Smooth muscle cell of the umbilical artery (primary cell): ENCODE results near the gene GXYLT1. TPM values are rescaled to one million over a fixed set of nuclear protein-coding genes. Genes with fewer than 3 reads are reported as not detected.

Source experiments
- total RNA-seq: library from RNA; depleted of rRNA; stranded (reverse); fragments of >200 nt; gene quantifications from 2 replicates; pipeline ENCODE4 v1.2.3, GENCODE V29; 2014

Gene GXYLT1, protein sequence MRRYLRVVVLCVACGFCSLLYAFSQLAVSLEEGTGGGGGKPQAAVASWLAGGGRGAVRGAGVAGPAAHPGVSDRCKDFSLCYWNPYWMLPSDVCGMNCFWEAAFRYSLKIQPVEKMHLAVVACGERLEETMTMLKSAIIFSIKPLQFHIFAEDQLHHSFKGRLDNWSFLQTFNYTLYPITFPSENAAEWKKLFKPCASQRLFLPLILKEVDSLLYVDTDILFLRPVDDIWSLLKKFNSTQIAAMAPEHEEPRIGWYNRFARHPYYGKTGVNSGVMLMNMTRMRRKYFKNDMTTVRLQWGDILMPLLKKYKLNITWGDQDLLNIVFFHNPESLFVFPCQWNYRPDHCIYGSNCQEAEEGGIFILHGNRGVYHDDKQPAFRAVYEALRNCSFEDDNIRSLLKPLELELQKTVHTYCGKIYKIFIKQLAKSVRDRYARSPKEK
- 14.8 and 33.3 TPM in 2 replicates for total RNA-seq

GRCh38 chr12:42144408-42145196 is at the start of gene GXYLT1:
GXYLT1 (minus strand) TSS chr12:42144874; CDS start chr12:42144646, 228 bp downstream.

Other genes with a start within 250 kb of the GXYLT1 start
- 16.3 and 31.9 TPM in 2 replicates for gene YAF2, start 93.4 kb upstream of the GXYLT1 start, total RNA-seq
- gene ZCRB1, start 181.2 kb upstream of the GXYLT1 start, total RNA-seq, result 19.6 and 24.2 TPM in 2 replicates
- 79.9 and 98.3 TPM in 2 replicates for gene PPHLN1, start 181.3 kb upstream of the GXYLT1 start, total RNA-seq